Measurements from ENCODE around the gene MRGPRX2.

- TF ChIP-seq CTCF (IDR thresholded peaks at IDR 0.05), result no peak
- TF ChIP-seq POLR2A (IDR thresholded peaks at IDR 0.05), result no peak
- TF ChIP-seq EP300 (IDR thresholded peaks at IDR 0.05), result no peak
- no peak for TF ChIP-seq POLR2AphosphoS5 (IDR thresholded peaks at IDR 0.05)
These were observed 30.8 kb upstream of the MRGPRX2 start for GRCh38 chr11:19091366-19091765.

All from upper lobe of left lung (tissue), 4 donors.